H1 (cell line): ENCODE data around the gene HPX. TPM values are rescaled to one million over a fixed set of nuclear protein-coding genes. Genes with fewer than 3 reads are reported as not detected.

Source experiments
- CTCF ChIA-PET: fragments of 300-600 bp; sonication (Branson Sonifier 250); formaldehyde crosslinking; loops from one replicate; lab custom pipeline; 2021; ENCODE audit not compliant: partially characterized antibody; lab: Charles Lee
- POLR2A ChIA-PET: fragments of 300-600 bp; sonication (Branson Sonifier 250); formaldehyde crosslinking; loops from one replicate; lab custom pipeline; 2021; ENCODE audit warnings: inconsistent platforms; ENCODE audit not compliant: partially characterized antibody; lab: Charles Lee
- DNase-seq, 2 experiments: peaks; one replicate each; pipeline versions ENCODE4 v3.0.0 to v3.0.0-alpha.2; 2010 to 2022; ENCODE audit warnings: low spot score in 2 of 2, low read depth in 1 of 2, mixed read lengths in 1 of 2
- FAIRE-seq: peaks from 2 replicates; lab custom pipeline; 2011; peaks lifted over from hg19 to GRCh38; lab: Jason Lieb, UNC
- H2AFZ ChIP-seq: 2 replicates; pipeline ENCODE4 v1.8.1; 2012; ENCODE audit warnings: low read length, inconsistent platforms
- H2AK5ac ChIP-seq: 2 replicates; pipeline ENCODE4 v1.6.1; 2013; ENCODE audit warnings: low read depth, low read length
- H2BK120ac ChIP-seq: replicated peaks from 2 replicates; pipeline ENCODE3; 2013; ENCODE audit warnings: low read depth, low read length, inconsistent platforms
- H2BK12ac ChIP-seq: 2 replicates; pipeline ENCODE4 v1.6.1; 2013; ENCODE audit warnings: low read depth, low read length
- H2BK15ac ChIP-seq: 2 replicates; pipeline ENCODE4 v1.6.1; 2013; ENCODE audit warnings: low read length
- H2BK20ac ChIP-seq: 2 replicates; pipeline ENCODE4 v1.6.1; 2013; ENCODE audit warnings: low read length
- H2BK5ac ChIP-seq: 2 replicates; pipeline ENCODE4 v1.6.1; 2013; ENCODE audit warnings: low read depth, low read length
- H3K14ac ChIP-seq: 2 replicates; pipeline ENCODE4 v1.6.1; 2013; ENCODE audit warnings: inconsistent platforms; ENCODE audit not compliant: insufficient read length
- H3K18ac ChIP-seq: 2 replicates; pipeline ENCODE4 v1.6.1; 2013; ENCODE audit warnings: low read length; ENCODE audit errors: extremely low read depth
- H3K23ac ChIP-seq: 2 replicates; pipeline ENCODE4 v1.6.1; 2013; ENCODE audit warnings: inconsistent platforms; ENCODE audit not compliant: insufficient read length
- H3K23me2 ChIP-seq: 2 replicates; pipeline ENCODE4 v1.6.1; 2013; ENCODE audit warnings: low read depth, low read length
- H3K27ac ChIP-seq: 2 replicates; pipeline ENCODE4 v1.6.1; 2011; ENCODE audit warnings: low read depth, low read length, inconsistent platforms
- H3K27me3 ChIP-seq, 4 experiments: replicated peaks in 1 of 4; 1 replicate in 1 of 4; 2 replicates in 3 of 4; pipeline versions ENCODE4 v1.6.1 to v1.8.1; 2011 to 2013; ENCODE audit warnings: low read length in 3 of 4, mild to moderate bottlenecking in 3 of 4, inconsistent platforms in 2 of 4, mixed read lengths in 2 of 4, moderate library complexity in 1 of 4; ENCODE audit not compliant: control insufficient read depth in 3 of 4, insufficient read depth in 3 of 4; ENCODE audit errors: extremely low read depth in 1 of 4
- H3K36me3 ChIP-seq, 4 experiments: 2 replicates each; pipeline versions ENCODE4 v1.6.1 to v1.8.1; 2011 to 2013; ENCODE audit warnings: mild to moderate bottlenecking in 4 of 4, low read length in 3 of 4, moderate library complexity in 2 of 4, control low read depth in 1 of 4, inconsistent platforms in 1 of 4; ENCODE audit not compliant: insufficient read depth in 4 of 4, control insufficient read depth in 2 of 4
- H3K4ac ChIP-seq: replicated peaks from 2 replicates; pipeline ENCODE3; 2013; ENCODE audit warnings: low read length, low read depth, mixed read lengths, inconsistent platforms; ENCODE audit not compliant: insufficient read length
- H3K4me1 ChIP-seq, 4 experiments: replicated peaks in 1 of 4; 1 replicate in 1 of 4; 2 replicates in 3 of 4; pipeline versions ENCODE4 v1.6.1 to v1.8.1; 2011 to 2013; ENCODE audit warnings: low read length in 3 of 4, inconsistent platforms in 2 of 4, mixed read lengths in 1 of 4; ENCODE audit not compliant: insufficient read depth in 4 of 4, control insufficient read depth in 3 of 4
- H3K4me2 ChIP-seq, 2 experiments: 2 replicates each; pipeline versions ENCODE4 v1.6.1 to v1.8.1; 2011 to 2013; ENCODE audit warnings: low read depth in 2 of 2, low read length in 2 of 2, control low read depth in 1 of 2, inconsistent platforms in 1 of 2, mild to moderate bottlenecking in 1 of 2; ENCODE audit not compliant: insufficient read depth in 1 of 2
- H3K4me3 ChIP-seq, 4 experiments: fragments of 200-600, 300-600 bp in 1 of 4; sonication (generic), shearing (Covaris generic), sonication (Bioruptor Twin) in 1 of 4; 2 replicates each; pipeline versions ENCODE4 v1.5.1 to v1.8.1; 2011 to 2016; ENCODE audit warnings: low read length in 4 of 4, low read depth in 3 of 4, control low read depth in 2 of 4, inconsistent platforms in 2 of 4, mild to moderate bottlenecking in 2 of 4, mixed read lengths in 1 of 4, moderate library complexity in 1 of 4; ENCODE audit not compliant: insufficient read depth in 2 of 4; ENCODE audit errors: extremely low read depth in 1 of 4
- H3K56ac ChIP-seq: replicated peaks from 2 replicates; pipeline ENCODE3; 2013; ENCODE audit warnings: low read depth, mild to moderate bottlenecking, mixed read lengths, low read length, inconsistent platforms; ENCODE audit not compliant: insufficient read length
- H3K79me1 ChIP-seq: 2 replicates; pipeline ENCODE4 v1.6.1; 2013; ENCODE audit warnings: low read depth, low read length, control low read depth
- H3K79me2 ChIP-seq, 2 experiments: 2 replicates each; pipeline versions ENCODE4 v1.6.1 to v1.8.1; 2012 to 2013; ENCODE audit warnings: low read length in 2 of 2, mild to moderate bottlenecking in 2 of 2, inconsistent platforms in 1 of 2; ENCODE audit not compliant: insufficient read depth in 2 of 2, control insufficient read depth in 1 of 2
- H3K9ac ChIP-seq, 4 experiments: replicated peaks in 1 of 4; 1 replicate in 1 of 4; 2 replicates in 3 of 4; pipeline versions ENCODE4 v1.6.1 to v1.8.1; 2011 to 2013; ENCODE audit warnings: low read depth in 3 of 4, low read length in 3 of 4, control low read depth in 2 of 4, mild to moderate bottlenecking in 2 of 4, moderate library complexity in 2 of 4, inconsistent platforms in 1 of 4; ENCODE audit errors: extremely low read depth in 1 of 4
- H3K9me3 ChIP-seq, 2 experiments: 2 replicates each; pipeline versions ENCODE4 v1.6.1 to v1.8.1; 2012 to 2013; ENCODE audit warnings: mild to moderate bottlenecking in 2 of 2, moderate library complexity in 2 of 2, control low read depth in 1 of 2, inconsistent platforms in 1 of 2, low read depth in 1 of 2, low read length in 1 of 2, mixed read lengths in 1 of 2; ENCODE audit not compliant: insufficient read depth in 2 of 2
- H4K20me1 ChIP-seq, 2 experiments: replicated peaks in 1 of 2; 2 replicates each; pipeline versions ENCODE3 to v1.8.1; 2011 to 2013; ENCODE audit warnings: inconsistent platforms in 2 of 2, low read length in 2 of 2, mild to moderate bottlenecking in 1 of 2; ENCODE audit not compliant: insufficient read depth in 2 of 2, control insufficient read depth in 1 of 2
- H4K5ac ChIP-seq: 2 replicates; pipeline ENCODE4 v1.6.1; 2013; ENCODE audit warnings: low read length, low read depth, mixed read lengths, inconsistent platforms; ENCODE audit not compliant: insufficient read length
- H4K8ac ChIP-seq: 2 replicates; pipeline ENCODE4 v1.8.0; 2013; ENCODE audit warnings: mild to moderate bottlenecking, moderate library complexity, low read length, inconsistent platforms; ENCODE audit not compliant: insufficient read depth; ENCODE audit errors: extremely low read depth
- H4K91ac ChIP-seq: replicated peaks from 2 replicates; pipeline ENCODE3; 2013; ENCODE audit warnings: low read length, mixed read lengths, inconsistent platforms; ENCODE audit not compliant: insufficient read length
- CHD1 ChIP-seq: IDR thresholded peaks from 2 replicates; pipeline ENCODE4 v1.6.1; 2012; ENCODE audit warnings: low read depth, low read length, improper control_type of control experiment
- EGR1 ChIP-seq: IDR thresholded peaks from 2 replicates; pipeline ENCODE4 v1.6.1; 2011; ENCODE audit warnings: low read depth, low read length, borderline replicate concordance
- EZH2 ChIP-seq: fragments of 200-600 bp; sonication (generic); IDR thresholded peaks from 2 replicates; pipeline ENCODE4 v1.7.1; 2012; ENCODE audit warnings: low read depth, mild to moderate bottlenecking, moderate library complexity, low read length, inconsistent platforms; ENCODE audit not compliant: severe bottlenecking
- HDAC6 ChIP-seq: IDR thresholded peaks from one replicate; pipeline ENCODE4 v1.7.1; 2012; ENCODE audit warnings: low read depth, mild to moderate bottlenecking, inconsistent platforms, low read length, moderate library complexity
- KDM1A ChIP-seq: fragments of 200-600, 300-600 bp; sonication (generic); IDR thresholded peaks from 2 replicates; pipeline ENCODE4 v1.7.1; 2016; ENCODE audit warnings: mild to moderate bottlenecking, low read length, borderline replicate concordance
- KDM4A ChIP-seq: IDR thresholded peaks from one replicate; pipeline ENCODE4 v1.7.1; 2012; ENCODE audit warnings: low read depth, mild to moderate bottlenecking, moderate library complexity, low read length, inconsistent platforms; ENCODE audit not compliant: severe bottlenecking
- KDM5A ChIP-seq: fragments of 200-600 bp; IDR thresholded peaks from 2 replicates; pipeline ENCODE4 v1.7.1; 2012; ENCODE audit warnings: mild to moderate bottlenecking, low read length, inconsistent platforms, mixed read lengths
- PHF8 ChIP-seq: fragments of 200-600 bp; sonication (generic); conservative IDR thresholded peaks from 2 replicates; pipeline ENCODE4 v1.7.1; 2012; ENCODE audit warnings: low read depth, mild to moderate bottlenecking, inconsistent platforms, low read length, moderate library complexity
- SUZ12 ChIP-seq: fragments of 200-600 bp; sonication (generic); IDR thresholded peaks from 2 replicates; pipeline ENCODE4 v1.6.1; 2012; ENCODE audit warnings: mild to moderate bottlenecking, inconsistent platforms, low read length, moderate library complexity, mixed read lengths
- TCF12 ChIP-seq: IDR thresholded peaks from 2 replicates; pipeline ENCODE4 v1.6.1; 2011; ENCODE audit warnings: low read depth, mild to moderate bottlenecking, low read length
- ZNF274 ChIP-seq: IDR thresholded peaks from 2 replicates; pipeline ENCODE4 v1.7.0; 2012; ENCODE audit warnings: low read length, borderline replicate concordance; ENCODE audit errors: extremely low read depth
- WGBS, 2 experiments: shearing (Covaris generic) in 1 of 2; methylation state at CpG; one replicate each; pipeline versions ENCODE4 v1.1.6 to v1.1.7; 2013 to 2015; ENCODE audit warnings: low lambda C conversion rate in 2 of 2, mixed read lengths in 2 of 2, inconsistent platforms in 1 of 2, low coverage in 1 of 2, missing lambda C conversion rate in 1 of 2; ENCODE audit not compliant: insufficient replicate concordance in 2 of 2, insufficient coverage in 1 of 2, insufficient read length in 1 of 2; ENCODE audit errors: extremely low coverage in 1 of 2, missing lambda C conversion rate in 1 of 2; 5-methylcytosine and 5-hydroxymethylcytosine counted together
- polyA plus RNA-seq, 7 experiments: library from polyadenylated mRNA; depleted of rRNA in 3 of 7; stranded (reverse) in 5 of 7; unstranded in 2 of 7; fragments of >200 nt in 5 of 7; fragments of 200-250 nt in 2 of 7; gene quantifications; 1 replicate in 5 of 7; 2 replicates in 1 of 7; 4 replicates in 1 of 7; pipeline versions ENCODE4 v1.2.1 to v1.2.3, GENCODE V29; 2011 to 2013; ENCODE audit warnings: missing spikeins in 2 of 7, mixed read lengths in 2 of 7
- total RNA-seq: library from RNA; stranded (reverse); fragmentation: NEBNext Ultra II Directional; extraction: Animal tissue kit (Norgen Biotek cat#: 25700); gene quantifications from 2 replicates; pipeline ENCODE4 v1.2.1, GENCODE V29; 2021

The HPX gene
- total and polyA plus RNA-seq, 2 of the 8 experiments (the other 6 are each of a cell fraction or from before 2014, with no cell fraction given): 0.80 to 0.97 TPM

DNA sequence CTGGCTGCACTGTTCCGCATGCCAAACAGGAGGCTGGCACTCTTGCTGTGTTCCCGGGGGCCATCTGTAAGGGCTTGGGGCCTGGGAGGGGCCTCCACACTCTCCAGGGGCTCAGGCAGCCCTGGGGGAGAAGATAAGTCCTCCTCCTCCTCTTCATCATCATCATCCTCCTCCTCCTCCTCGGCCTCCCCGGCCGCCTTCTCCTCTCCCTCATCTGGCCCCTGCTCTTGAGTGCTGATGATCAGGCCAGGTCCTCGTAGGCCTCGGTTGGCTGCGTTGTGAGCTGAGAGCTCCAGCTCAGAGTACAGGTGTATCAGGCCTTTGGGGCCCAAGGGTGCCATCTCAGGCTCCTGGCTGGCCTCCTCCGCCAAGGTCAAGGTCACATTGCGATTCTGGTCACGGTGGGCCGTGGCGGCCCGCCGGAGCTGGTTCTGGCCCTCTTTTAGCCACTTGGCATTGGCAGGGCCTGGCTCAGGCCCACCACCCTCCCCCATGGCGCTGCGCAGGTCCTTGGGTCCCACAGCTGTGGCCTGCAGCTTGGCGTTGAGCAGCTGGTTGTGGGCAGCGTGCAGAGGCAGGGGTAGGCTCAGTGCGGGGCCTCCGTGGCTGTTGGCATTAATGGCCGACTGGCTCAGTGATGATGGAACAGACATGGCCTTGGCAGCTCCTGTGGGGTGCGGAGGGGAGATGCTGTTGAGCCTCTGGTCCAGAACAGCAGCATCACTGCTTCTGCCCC is 29.9 kb downstream of the HPX start:
- H4K91ac ChIP-seq: no peak overlapping the region
- H3K23ac ChIP-seq: no peak overlapping the region
- WGBS, 2 experiments: 92% methylated on average over 23 of the region's 23 CpGs; no CpG with 5 or more reads in 1 of the 2 experiments
- ChIA-PET POLR2A (interaction anchor here (0.6 to 1.2 kb wide), 2 partner anchors 21 to 76 kb away, joined by 3 read pairs; partner anchors contain the start of gene SMPD1), CTCF (interaction anchor here (0.7 to 2.7 kb wide), 19 partner anchors 9 to 283 kb away, joined by 3 to 14 read pairs (median 4); partner anchors contain the start of genes APBB1 and HPX)
- no peak overlapping the region for H3K27ac ChIP-seq
- DNase-seq: no peak
- no peaks in the 10 kb centered on the region for H3K79me1 ChIP-seq
- H2BK120ac ChIP-seq: no peak overlapping the region
- H3K4me2 ChIP-seq: no peak overlapping the region
- H3K9ac ChIP-seq: no peak overlapping the region
- H3K23me2 ChIP-seq: peaks cover 2% of the 10 kb centered on the region; the same call in 1 of the 2 replicates
- H3K56ac ChIP-seq: no peak overlapping the region
- no peak overlapping the region; the same call in 1 of the 2 replicates for H2BK5ac ChIP-seq
- no peak overlapping the region for H2AK5ac ChIP-seq
- no peak overlapping the region for H4K8ac ChIP-seq
- TF ChIP-seq KDM4A (no peak), TCF12 (no peak), CHD1 (no peak), ZNF274 (no peak), PHF8 (no peak), SUZ12 (no peak), EGR1 (no peak), KDM5A (no peak), HDAC6 (no peak), KDM1A (no peak), EZH2 (no peak)
- H3K27me3 ChIP-seq: no peaks in the 10 kb centered on the region
- no peaks in the 10 kb centered on the region for H3K79me2 ChIP-seq
- H3K9me3 ChIP-seq: no peaks in the 10 kb centered on the region
- H3K18ac ChIP-seq: no peak overlapping the region
- H3K14ac ChIP-seq: no peak overlapping the region
- H4K5ac ChIP-seq: no peak overlapping the region
- H2AFZ ChIP-seq: no peak overlapping the region
- H2BK20ac ChIP-seq: no peak overlapping the region
- no peak overlapping the region for H3K4ac ChIP-seq
- no peaks in the 10 kb centered on the region for H3K36me3 ChIP-seq
- peaks cover 0 to under 1% (median 0%) of the 10 kb centered on the region in 4 experiments; a peak in 2 of 7 replicates for H3K4me1 ChIP-seq
- no peak overlapping the region for H3K4me3 ChIP-seq
- H2BK12ac ChIP-seq: no peak overlapping the region
- H2BK15ac ChIP-seq: no peak overlapping the region
- FAIRE-seq: no peak
- H4K20me1 ChIP-seq: peaks cover 2 to 3% of the 10 kb centered on the region in 2 experiments
